HG03575 (cell line): ENCODE data around the gene MASP1.
"Not testable (repeated sequence)": the region's sequence is repeated elsewhere in the genome, so short reads cannot be mapped to it uniquely, and the experiment has no call there.

Source experiments
- ATAC-seq: cut with Tn5 transposase; IDR thresholded peaks from one replicate; pipeline ENCODE4 v1.9.1; 2021; ENCODE audit not compliant: unreplicated experiment, insufficient number of reproducible peaks, low FRiP score; ENCODE audit errors: extremely low read depth

MASP1 gene

DNA sequence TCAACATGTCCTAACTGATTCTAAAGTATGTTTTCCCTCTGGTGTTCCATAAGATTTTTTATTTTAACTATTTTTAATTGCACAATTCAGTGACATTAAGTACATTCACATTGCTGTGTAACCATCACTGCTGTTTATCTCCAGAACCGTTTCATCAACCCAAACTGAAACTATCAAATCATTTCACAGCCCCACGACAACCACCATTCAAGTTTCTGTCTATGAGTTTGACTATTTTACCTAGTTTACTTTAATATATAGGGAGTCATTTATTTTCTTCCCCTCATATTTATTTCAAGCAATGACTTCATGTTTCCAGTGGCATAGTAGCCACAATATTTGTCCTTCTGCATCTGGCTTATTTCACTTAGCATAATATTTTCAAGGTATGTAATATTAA is 85.9 kb downstream of the MASP1 start:
- ATAC-seq = no peak

DNA sequence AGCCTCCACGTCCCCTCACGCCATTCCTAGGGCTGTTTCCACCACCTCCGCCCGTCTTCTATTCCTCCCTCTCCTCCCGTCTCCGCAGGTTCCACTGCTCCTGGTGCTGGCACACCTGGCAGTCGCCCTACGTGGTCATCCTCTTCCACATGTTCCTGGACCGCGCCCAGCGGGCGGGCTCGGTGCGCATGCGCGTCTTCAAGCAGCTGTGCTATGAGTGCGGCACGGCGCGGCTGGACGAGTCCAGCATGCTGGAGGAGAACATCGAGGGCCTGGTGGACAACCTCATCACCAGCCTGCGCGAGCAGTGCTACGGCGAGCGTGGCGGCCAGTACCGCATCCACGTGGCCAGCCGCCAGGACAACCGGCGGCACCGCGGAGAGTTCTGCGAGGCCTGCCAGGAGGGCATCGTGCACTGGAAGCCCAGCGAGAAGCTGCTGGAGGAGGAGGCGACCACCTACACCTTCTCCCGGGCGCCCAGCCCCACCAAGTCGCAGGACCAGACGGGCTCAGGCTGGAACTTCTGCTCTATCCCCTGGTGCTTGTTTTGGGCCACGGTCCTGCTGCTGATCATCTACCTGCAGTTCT is 92.0 kb downstream of the MASP1 start:
- ATAC-seq = not testable (repeated sequence)

- ATAC-seq = no peak
Measured at GRCh38 chr3:187198490-187198889, 93.0 kb downstream of the MASP1 start.

GRCh38 chr3:187197335-187197649 is 94.2 kb downstream of the MASP1 start, which contains the start of gene RTP1:
Gene RTP1, plus strand, starts transcription at chr3:187197486. Its CDS starts 30 bp downstream, at chr3:187197516.
- no peak for ATAC-seq

DNA sequence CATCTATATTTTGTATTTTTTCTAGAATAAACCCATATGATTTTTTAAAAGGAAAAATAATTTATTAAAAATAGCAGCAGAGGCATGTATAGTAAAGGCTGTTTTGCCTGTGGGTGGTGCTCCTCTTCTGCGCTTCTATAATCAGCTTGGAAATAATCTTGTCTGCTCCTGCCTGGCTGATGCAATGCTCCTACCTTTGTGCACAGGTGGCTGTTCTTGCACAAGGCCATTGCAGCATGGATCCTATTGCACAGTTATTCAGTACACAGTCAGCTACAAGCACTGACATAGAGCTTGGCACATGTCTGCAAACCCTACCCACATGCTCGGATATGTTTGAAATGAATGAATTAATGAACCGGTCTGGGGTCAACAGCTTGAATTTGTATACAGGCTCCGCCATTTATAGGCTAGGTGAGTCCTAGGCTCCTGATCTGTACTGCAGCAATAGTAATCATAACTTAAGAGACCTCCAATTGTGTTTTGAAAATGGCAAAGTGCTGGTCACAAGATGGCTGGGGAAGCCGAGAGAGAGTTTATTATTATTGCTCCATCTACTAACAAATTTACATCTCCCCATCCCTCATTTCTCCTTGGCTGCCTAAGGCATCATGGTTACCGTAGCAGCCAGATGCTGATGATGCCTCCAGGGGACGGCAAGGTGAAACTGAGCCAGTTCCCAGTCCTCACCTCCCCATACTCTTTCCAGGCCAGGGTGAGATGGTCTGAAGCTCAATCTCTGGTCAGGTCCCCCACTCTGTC is 94.8 kb downstream of the MASP1 start:
- no peak for ATAC-seq

- ATAC-seq = no peak
Measured at GRCh38 chr3:187193181-187193580, 98.4 kb downstream of the MASP1 start.

DNA sequence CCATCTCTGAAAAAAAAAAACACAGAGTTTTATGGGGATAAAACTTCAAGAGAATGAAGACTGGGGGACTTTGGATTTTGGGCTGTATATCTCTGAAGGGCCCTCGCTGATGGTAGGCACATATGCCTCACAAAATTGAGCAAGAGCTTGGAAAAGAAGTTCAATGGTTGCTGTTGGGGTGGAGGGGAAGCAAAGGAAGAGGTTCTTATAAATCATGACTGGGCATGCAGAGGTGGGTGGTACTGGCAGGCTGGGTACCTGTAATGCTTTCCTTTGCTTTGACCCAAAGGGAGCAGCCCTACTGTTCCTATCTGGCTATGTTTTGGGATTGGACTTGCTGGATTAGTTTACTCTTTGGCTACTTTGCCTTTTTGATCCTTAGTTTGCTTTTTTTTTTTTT is 100.3 kb downstream of the MASP1 start:
- no peak for ATAC-seq

GRCh38 chr3:187188931-187189330 is 102.6 kb downstream of the MASP1 start:
- ATAC-seq = no peak

- no peak for ATAC-seq
Measured at GRCh38 chr3:187186801-187187421, 104.6 kb downstream of the MASP1 start.

GRCh38 chr3:187186375-187186774 is 105.2 kb downstream of the MASP1 start:
- no peak for ATAC-seq

DNA sequence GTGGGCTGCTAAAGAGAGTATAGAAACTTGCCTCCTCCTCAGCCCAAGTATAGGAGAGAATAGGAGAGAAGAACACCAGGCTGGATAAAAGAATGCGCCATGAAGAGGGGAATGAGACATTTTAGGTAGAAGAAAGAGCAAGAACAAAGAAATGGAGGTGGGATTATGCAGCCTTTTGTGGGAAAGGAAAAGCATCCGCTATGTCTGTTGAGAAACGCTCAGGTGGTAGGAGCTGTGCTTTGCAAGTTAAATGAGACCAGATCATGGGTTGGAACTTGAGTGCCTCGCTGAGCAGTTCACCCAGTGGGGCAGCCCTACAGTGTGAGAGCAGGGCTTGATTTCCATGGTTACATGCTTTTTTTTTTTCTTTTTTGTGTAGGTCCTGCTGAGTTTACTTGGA is 105.8 kb downstream of the MASP1 start:
- ATAC-seq = no peak
